HG02610 (cell line): ENCODE measurements around the gene ZDHHC8.

ENCODE experiments used
- ATAC-seq: cut with Tn5 transposase; IDR thresholded peaks from one replicate; pipeline ENCODE4 v1.9.1; 2021; ENCODE audit warnings: mild to moderate bottlenecking, moderate library complexity; ENCODE audit not compliant: unreplicated experiment

The ZDHHC8 gene

DNA sequence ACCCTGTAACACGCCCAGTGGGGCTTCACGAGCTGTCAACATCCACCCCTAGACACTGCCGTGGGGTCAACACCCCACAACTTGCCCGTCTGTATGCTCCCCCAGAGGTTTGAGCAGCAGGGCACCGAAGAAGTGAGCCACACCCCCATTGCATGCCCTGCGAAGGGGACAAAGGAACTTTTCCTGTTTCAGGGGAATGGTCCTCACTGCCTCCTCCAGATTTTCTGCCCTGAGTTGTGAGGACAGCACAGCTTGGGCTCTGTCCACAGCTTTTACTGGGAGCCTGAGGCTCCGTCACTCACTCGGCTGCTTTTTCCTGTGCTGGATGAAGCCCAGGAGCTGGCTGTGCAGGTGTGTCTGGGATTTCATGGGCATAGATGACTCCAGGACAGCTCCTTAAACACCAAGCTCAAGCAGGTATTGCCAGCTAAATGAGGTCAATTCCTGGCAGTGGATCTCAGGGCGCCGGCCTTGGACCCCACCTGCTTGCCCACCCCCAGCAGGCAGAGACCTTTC, 59.5 kb downstream of the ZDHHC8 start:
- ATAC-seq, result no peak

DNA sequence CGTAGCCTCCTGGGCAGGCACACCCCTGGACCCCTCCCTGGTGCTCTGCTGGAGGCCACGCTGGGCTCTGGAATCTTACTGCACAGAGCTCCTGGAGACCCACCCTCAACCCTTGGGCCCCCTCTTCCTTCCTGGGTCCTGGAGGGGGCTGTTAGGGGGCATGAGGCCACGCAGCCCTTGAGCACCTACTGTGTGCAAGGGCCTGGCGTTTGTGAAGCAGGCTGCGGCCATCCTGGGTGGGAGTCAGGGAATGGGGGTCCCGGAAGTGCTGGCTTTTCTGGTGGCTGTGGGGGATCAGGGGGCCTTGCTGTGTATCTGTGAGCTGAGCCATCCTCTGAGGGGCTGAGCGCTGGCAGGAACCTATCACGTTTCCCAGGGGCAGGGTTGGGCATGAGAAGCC, 60.2 kb downstream of the ZDHHC8 start:
- ATAC-seq, result no peak

DNA sequence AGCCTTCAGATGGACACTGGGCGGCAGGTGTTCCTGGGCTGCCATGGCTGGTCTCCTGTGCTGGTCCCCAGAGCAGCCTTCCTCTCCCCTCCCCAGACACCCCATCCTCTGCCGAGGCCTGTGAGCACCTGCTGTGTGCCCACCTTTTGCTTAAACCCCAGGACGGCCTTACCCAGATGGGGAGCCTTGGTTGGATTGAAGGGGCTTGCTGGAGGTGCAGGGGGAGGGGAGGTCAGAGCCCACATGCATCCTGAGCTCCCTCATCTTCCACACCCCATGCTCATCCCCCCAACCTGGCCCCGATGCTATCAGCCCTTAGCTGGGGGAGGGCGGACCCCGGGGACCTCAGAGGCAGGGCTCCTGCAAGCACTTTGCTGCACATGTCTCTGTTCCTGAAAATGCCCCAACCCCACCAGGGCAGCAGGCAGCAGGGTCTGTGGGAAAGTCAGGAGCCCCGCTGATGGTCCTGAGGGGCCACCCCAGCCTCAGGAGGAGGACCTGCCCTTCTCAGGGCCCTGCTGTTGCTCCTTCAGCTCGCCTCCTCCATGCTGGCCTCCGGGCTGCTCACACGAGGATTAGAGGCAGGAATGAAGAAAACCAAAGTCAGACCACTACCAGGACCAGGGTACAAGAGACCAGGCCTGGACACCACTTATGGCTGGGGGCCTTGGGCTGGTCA, 60.8 kb downstream of the ZDHHC8 start:
- ATAC-seq, result no peak

GRCh38 chr22:20192972-20193760, 61.6 kb downstream of the ZDHHC8 start:
- no peak for ATAC-seq

DNA sequence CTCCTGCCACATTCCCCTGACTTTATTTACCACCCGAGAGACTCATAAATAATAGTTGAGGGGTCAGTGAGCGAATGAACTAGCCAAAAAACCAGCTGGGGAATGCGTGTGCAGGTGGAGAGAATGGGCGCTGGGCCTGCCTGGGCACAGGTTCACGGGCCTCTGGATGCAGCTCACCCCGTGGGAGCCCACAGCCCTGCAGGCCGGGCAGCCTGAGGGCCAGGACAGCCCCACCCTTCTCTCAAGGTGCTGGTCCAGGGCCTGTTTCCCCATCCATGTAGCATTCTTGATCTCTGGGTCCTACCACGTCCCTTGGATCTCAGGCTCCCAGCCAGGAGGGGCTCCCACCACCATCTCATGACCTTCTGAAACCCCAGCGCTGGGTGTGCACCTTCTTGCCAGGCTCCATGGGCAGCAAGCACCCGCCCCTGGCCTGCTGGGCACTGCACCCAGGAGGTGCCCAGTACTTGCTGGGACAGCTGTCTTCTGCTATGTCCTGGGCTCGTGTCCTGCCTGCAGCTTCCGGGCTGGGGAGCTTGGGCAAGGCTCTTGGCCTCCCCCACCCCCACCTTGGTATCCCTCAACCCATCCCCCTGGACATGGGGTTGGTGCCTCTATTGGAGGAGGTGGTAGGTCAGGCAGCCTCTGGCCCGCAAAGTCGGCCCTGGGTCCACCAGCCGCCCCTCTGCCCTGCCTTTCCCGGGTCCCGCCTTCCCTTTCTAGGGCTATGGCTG, 62.3 kb downstream of the ZDHHC8 start:
- no peak for ATAC-seq

DNA sequence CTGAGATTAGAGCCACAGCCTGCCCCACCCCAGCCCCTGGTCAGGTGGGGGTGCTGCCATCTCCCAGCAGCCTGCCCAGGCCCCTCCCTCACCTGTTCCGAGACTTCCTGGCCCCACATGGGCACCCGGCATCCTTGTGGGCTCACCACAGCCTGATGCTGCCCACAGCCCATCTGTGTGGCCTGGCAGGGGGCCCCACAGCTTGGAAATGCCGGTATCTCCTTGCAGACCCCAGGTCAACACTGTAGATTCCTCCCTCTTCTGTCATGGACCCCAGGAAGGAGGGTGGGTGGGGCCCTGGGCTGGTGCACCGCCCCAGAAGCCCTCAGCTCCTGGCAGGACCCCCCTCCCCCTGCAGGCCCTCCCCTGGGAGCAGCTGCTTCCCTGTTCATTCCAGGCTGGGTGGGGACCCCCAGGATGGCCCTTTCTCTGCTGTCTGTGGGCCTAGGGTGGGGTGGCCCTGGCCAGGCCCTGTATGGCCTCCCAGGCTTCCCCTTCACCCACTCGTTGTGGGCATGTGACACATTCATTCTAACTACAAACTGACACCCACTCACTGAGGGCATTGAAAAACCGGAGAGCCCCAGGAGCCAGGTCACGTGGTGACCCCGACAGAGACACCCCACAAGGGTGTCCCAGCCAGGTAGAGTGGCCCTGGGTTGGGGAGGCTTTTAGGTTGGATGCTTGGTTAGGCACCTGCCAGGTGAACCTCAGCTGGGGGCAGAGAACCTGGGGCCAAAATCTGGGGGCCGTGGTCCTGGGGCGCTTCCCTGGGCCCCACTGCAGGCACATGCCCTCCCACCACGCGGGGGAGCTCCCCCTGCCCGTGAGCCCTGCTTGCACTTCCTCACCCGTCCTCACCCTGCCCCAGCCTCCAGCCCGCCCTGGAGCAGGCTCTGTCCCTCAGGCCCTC, 63.3 kb downstream of the ZDHHC8 start:
- no peak for ATAC-seq

DNA sequence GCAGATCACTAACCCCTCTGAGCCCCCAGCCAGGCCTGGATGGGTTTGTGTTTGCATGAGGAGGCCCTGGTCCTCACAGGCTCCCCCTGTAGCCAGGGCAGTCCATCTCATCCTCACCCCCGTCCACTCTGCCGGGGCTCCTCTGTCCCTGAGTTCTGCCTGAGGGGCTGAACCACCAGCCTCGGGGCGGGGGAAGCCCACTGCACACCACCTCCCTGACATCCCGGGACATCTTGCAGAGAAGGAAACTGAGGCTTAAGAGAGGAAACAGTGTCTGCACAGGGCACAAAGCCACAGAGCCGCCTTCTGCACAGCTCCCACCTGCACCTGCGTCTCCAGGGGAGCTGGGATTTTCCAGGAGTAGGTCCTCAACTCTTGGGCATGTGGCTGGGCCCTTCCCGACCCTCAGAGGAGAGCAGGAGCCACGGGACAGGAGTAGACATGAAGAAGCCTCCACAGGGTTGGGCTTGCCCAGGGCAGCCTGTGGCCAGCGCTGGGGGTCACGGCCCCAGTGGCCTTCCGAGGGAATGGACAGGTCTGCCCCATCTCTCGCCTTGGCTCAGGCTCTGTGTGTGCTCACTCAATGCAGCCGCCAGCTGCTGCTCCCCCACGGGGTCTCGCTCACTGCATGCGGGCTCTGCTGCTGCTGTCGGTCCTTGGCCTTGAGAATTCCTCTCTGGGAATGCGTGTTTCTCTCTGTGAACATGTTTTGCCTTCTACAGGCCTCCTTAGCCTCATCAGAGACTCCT, 64.7 kb downstream of the ZDHHC8 start:
- no peak for ATAC-seq
